Measurements from ENCODE around the gene ITGB5. TPM values are rescaled to one million over a fixed set of nuclear protein-coding genes. Genes with fewer than 3 reads are reported as not detected.
"Not testable (repeated sequence)": the region's sequence is repeated elsewhere in the genome, so short reads cannot be mapped to it uniquely, and the experiment has no call there.

ITGB5 gene
- total RNA-seq, 2 experiments from 2014 or later = 1.2 to 1.3 TPM

GRCh38 chr3:124843506-124844177 is 43.5 kb downstream of the ITGB5 start:
- ChIA-PET CTCF (interaction anchor here (0.6 kb wide), 1 partner anchor 48 kb away, joined by 3 read pairs; no protein-coding TSS in a partner anchor), POLR2A (no interaction called here)

GRCh38 chr3:124843047-124843446 is 44.1 kb downstream of the ITGB5 start:
- CTCF ChIA-PET = interaction anchor here (0.6 kb wide), 1 partner anchor 48 kb away, joined by 3 read pairs; no protein-coding TSS in a partner anchor

GRCh38 chr3:124841517-124841916 is 45.6 kb downstream of the ITGB5 start:
- ChIA-PET CTCF (no interaction called here), POLR2A (no interaction called here)

More at GRCh38 chr3:124843047-124843446, 44.1 kb downstream of the ITGB5 start:
- POLR2A ChIA-PET = no interaction called here

GRCh38 chr3:124840331-124840730 is 46.8 kb downstream of the ITGB5 start:
- ChIA-PET POLR2A (no interaction called here), CTCF (no interaction called here)

- CTCF ChIA-PET = no interaction called here
- POLR2A ChIA-PET = no interaction called here
These were observed 47.3 kb downstream of the ITGB5 start for GRCh38 chr3:124839896-124840295.

- CTCF ChIA-PET = no interaction called here
- POLR2A ChIA-PET = no interaction called here
These were observed 48.2 kb downstream of the ITGB5 start for GRCh38 chr3:124838963-124839362.

GRCh38 chr3:124837730-124838186 is 49.4 kb downstream of the ITGB5 start:
- ChIA-PET CTCF (no interaction called here), POLR2A (no interaction called here)

- CTCF ChIA-PET = no interaction called here
- POLR2A ChIA-PET = no interaction called here
These were observed 50.1 kb downstream of the ITGB5 start for GRCh38 chr3:124837065-124837464.

- POLR2A ChIA-PET = no interaction called here
These were observed 50.7 kb downstream of the ITGB5 start for GRCh38 chr3:124836448-124836847.

GRCh38 chr3:124834723-124835718 is 52.1 kb downstream of the ITGB5 start:
- ChIA-PET CTCF (interaction anchor here (2.0 kb wide), 1 partner anchor 67 kb away, joined by 5 read pairs; no protein-coding TSS in a partner anchor), POLR2A (no interaction called here)

More at GRCh38 chr3:124836448-124836847, 50.7 kb downstream of the ITGB5 start:
- CTCF ChIA-PET = interaction anchor here (2.0 kb wide), 1 partner anchor 66 kb away, joined by 5 read pairs; no protein-coding TSS in a partner anchor

GRCh38 chr3:124833710-124834332 is 53.3 kb downstream of the ITGB5 start:
- ChIA-PET POLR2A (no interaction called here), CTCF (no interaction called here)

GRCh38 chr3:124832782-124833709 is 54.1 kb downstream of the ITGB5 start:
- CTCF ChIA-PET = no interaction called here
- POLR2A ChIA-PET = no interaction called here

GRCh38 chr3:124831628-124832199 is 55.5 kb downstream of the ITGB5 start:
- POLR2A ChIA-PET = no interaction called here
- CTCF ChIA-PET = no interaction called here

- POLR2A ChIA-PET = no interaction called here
These were observed 57.2 kb downstream of the ITGB5 start for GRCh38 chr3:124829819-124830554.

GRCh38 chr3:124829178-124829818 is 57.9 kb downstream of the ITGB5 start:
- ChIA-PET CTCF (no interaction called here), POLR2A (no interaction called here)

More at GRCh38 chr3:124829819-124830554, 57.2 kb downstream of the ITGB5 start:
- CTCF ChIA-PET = no interaction called here

- CTCF ChIA-PET, POLR2A ChIA-PET: not testable (repeated sequence)
These were observed 59.5 kb downstream of the ITGB5 start for GRCh38 chr3:124827476-124828206.

GRCh38 chr3:124826703-124827102 is 60.5 kb downstream of the ITGB5 start:
- ChIA-PET POLR2A (no interaction called here), CTCF (no interaction called here)
